T-helper 2 cell treated with Interferon-gamma antibody and Interleukin-4, amounts not matched to agents 100 ng/mL and 5 ng/mL, for 36 hours (primary cell): ENCODE measurements around the gene HERPUD2. TPM values are rescaled to one million over a fixed set of nuclear protein-coding genes. Genes with fewer than 3 reads are reported as not detected.
"Not testable (repeated sequence)": the region's sequence is repeated elsewhere in the genome, so short reads cannot be mapped to it uniquely, and the experiment has no call there.

ENCODE experiments used
- intact Hi-C: fragments of 100-400 bp; cut with micrococcal nuclease; formaldehyde crosslinking; loops from one replicate; pipeline ENCODE4 v1.15.1; 2023
- total RNA-seq: library from RNA; stranded (reverse); gene quantifications from 2 replicates; pipeline ENCODE4 v1.2.3, GENCODE V29; 2022

HERPUD2 gene
- total RNA-seq, 1 donor from 2014 or later, result 34.0 TPM

DNA sequence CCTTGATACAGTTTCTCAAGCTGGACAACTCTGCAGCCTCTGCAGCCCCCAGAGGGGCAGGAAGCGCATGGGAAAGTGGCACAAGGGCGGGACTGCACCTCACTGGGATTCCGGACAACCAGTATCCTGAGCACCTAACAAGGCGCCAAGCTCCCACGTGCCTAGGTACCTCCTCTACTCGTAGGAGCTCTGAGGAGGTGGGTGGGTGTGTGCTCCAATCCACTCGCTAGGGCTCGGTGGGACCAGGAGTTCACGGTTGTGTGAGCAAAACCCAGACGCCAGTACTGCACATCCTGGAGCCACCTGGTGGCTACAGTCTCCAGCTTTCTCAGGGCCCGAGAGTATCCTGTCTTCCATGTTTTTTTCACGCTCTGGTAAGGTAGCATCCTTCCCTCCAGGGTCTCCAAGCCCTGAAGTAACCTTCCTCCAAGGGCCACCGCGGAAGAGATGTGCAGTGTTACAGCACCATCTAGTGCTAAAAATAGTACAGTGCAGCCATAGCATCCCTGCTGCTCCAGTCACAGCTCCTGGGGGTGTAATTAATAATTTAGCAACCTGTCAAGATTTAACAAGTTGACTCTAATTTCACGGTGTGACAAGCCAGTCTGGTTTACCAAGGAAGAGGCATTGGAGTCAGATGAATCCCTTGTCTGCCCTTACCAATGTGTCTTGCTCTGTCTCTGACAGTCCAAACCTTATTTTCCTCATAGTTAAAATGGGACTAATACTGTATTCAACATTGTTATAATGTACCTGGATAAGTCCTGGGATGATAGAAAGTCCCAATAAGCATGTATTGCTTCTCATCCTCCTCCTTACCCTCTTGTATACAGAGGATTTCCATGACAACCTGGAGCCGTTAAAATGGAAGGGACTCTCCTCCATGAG lies 70.4 kb downstream of the HERPUD2 start:
- intact Hi-C loops, result loop anchor here (1.0 to 2.0 kb wide), 2 partner anchors 87 to 200 kb away; no protein-coding TSS in a partner anchor

DNA sequence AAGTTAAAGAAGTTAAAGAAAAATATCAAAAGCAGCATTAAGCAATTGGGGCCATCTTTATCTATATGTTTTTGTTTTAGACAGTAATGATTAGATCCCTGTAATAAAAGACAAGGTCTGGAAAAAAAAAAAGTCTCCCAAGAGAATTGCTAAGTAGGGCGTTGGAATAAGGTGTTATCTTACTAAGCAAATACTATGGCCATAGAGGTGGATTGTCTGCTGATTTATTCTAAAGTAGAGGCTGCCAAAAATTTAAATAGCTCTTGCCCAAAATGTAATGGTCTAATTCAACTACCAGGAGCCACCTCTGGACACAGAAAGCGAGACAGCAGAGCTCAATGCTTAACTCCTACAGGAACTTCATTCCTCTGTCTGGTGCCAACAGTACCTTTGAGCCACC lies 71.6 kb downstream of the HERPUD2 start:
- intact Hi-C loops, result no loop called here

DNA sequence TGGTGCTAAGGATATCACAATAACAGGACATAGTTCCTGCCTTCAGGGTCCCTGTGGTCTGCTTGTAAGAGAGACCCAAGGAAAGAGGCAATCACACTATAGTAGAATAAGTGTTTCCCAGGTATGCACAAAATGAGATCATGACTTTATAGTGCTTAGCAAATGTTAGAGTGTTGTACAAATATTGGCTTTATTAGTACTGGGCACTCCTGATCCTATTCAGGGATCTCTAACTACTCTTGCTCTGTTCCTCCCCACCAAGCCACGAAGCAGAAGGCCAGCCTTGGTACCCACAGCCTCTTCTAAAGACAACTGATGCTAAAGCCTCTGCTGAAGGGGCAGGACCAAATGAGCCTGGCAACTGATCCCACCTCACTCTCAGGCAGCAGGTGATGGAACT lies 75.1 kb downstream of the HERPUD2 start:
- intact Hi-C loops, result no loop called here

DNA sequence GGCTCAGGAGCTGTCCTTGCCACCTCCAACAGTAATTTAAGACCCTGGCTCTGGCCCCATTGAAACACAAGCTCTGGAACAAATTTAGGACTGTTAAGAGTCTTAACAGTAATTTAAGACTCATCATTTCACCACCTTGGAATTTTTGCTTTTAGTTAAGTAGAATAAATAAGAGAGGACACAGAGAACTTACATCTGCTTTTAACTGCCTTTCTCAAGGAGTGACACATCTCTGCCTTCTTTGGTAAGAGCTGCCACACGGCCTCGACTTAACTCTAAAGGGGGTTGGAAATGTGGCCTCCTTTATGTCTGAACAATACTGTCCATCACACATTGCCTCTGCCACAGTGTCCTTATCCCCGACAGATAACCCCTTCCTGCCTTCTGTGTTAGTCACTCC lies 77.9 kb downstream of the HERPUD2 start:
- intact Hi-C loops, result no loop called here

DNA sequence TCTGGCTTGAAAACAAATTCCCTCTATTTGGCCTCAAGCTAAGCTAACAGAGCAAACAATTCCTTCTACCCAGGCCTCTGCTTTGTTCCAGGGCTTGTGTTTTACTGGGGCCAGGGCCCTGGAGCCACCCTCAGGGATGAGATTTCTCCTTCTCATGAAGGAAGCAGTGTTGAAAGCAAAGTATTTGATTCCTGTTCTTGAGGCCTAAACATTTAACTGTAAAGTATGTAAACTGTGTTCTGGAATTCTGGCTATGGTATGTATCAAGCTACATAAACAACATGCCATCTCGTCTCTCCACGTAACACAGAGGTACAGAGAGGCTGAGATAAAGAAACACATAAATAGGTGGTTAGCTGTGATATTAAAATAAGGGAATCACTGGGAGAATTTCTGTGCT lies 81.8 kb downstream of the HERPUD2 start:
- intact Hi-C loops, result no loop called here

DNA sequence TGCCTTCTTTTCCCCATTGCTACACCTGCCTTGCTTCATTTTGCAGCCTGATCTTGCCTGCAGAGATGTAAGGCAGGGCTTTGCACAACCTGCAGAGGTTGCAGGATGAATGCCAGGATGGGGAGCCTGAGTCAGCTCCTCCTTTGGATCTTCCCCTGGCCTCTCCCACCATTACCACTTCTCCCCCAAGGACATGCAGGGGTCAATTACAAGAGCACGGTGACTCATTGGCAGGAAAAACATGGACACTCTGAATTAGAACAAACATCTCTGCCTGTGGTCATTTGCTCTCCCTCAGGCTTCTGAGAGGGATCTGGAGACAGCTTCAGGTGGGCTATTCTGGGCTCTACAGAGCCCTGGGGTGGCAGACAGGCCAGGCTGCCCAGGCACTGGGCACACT lies 89.2 kb downstream of the HERPUD2 start:
- intact Hi-C loops, result no loop called here

DNA sequence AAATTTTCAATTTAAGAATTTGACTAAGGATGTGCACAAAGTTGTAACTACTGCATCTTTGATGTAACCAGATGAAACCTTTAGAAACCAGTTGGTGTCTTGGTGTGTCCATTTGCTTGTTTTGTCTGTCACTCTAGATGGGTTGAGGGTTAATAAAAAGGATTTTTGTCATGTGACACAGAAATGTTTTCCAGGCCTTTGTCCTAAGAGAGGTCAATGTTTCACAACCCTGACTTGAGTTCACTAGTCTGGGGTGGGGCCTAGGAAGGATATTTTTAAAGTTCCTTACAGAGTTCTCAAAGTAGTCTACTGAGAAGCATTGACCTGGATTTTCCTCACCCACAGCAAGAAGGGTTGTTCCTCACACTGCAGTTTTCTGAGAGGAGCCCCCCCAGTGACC lies 90.3 kb downstream of the HERPUD2 start:
- intact Hi-C loops, result no loop called here

DNA sequence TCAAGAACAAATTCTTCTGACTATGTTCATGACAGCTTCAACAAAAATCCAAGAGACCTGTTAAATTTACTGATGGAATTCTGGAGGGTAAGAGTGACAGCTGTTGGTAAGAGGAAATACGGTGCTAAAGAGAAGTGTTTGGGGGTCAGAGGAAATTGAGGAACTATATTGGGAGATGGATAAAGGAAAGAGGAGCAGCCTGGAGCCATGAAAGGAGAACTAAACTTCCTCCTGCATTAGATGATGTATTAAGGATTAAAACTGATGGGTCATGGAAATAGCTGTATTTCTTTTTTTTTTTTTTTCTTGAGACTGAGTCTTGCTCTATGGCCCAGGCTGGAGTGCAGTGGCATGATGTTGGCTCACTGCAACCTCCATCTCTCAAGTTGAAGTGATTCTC lies 95.3 kb downstream of the HERPUD2 start:
- intact Hi-C loops, result no loop called here

DNA sequence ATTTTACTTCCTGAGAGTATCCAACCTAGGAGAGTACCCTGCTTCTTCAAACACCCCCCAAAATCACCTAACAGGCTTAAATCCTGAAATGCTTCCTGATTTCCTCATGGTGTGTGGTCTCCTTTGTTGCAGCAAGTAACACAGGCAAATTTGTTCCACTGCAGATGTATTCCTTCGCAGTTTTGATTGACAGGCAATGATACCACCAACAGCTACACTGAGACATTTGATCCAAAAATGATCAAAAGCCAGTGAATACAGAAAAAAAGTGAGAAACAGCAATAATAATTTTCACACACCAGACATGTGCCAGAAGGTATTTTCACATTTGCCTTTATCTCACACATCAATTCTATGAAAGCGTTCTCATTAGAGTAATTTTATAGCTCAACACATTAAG lies 95.9 kb downstream of the HERPUD2 start:
- intact Hi-C loops, result no loop called here

DNA sequence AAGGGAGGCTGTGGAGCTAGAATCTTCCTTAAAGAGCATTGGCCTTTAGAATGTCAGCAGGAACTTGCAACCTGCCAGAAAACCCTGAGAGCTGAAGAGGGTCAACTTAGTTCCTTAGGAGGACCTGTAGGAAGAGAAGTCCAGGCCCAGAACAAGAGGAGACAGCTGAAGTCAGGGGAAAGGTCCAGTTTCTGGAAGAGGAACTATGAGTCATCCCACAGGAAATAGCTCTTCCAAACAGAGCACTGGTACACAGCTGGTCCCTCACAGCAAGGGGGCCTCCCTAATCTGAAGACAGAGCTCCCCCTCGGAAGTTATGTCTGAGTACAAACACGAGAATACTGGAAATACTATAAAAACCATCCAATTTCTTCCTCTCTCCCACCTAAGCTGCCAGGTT lies 98.9 kb downstream of the HERPUD2 start:
- intact Hi-C loops, result no loop called here

DNA sequence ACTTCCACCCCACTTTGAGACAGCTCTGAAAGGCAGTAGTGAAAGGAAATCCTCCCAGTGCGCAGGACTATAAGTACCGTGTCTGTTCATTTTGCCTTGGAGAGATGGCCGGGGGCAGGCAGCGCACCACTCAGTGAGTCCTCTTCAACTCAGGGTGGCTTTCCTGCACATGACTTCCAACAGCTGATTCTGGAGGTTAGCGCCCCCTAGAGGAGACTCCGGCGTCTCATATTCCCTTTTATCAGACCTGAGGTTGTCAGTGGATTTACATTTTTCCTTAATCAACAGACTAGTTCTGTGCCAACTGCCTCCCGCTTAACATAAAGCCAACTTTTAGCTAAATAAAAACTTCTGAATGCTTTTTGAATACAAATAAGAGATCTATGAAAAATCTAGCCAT lies 101.0 kb downstream of the HERPUD2 start:
- intact Hi-C loops, result no loop called here

DNA sequence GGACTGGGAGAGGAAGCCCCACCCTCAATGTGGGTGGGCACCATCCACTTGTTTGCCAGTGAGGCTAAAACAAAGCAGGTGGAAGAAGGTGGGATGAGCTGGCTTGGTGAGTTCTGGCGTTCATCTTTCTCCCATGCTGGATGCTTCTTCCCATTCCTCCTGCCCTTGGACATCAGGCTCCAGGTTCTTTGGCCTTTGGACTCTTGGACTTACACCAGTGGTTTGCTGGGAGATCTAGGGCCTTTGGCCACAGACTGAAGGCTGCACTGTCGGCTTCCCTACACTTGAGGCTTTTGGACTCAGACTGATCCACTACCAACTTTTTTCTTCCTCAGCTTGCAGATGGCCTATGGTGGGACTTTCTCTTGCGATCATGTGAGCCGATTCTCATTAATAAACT lies 106.3 kb downstream of the HERPUD2 start:
- intact Hi-C loops, result no loop called here

DNA sequence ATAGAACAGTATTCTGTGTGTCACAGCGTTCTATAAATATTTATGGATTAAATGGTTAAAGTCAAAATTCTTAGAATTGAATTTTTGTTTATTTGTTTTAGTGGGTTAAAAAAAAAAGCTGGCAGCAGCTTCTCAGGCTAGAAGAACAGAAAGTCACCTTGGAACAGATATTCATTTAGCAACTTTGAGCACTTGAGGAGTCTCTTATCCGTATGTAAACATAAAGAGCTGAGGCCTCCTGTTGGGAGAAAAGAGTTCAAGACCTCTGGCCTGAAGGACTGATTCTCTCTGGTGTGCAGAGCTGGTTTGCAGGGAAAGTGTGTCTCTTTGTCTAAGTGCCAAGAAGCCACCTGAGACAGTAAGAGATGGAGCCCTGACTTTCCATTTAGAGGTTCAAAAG lies 109.9 kb downstream of the HERPUD2 start:
- intact Hi-C loops, result no loop called here

DNA sequence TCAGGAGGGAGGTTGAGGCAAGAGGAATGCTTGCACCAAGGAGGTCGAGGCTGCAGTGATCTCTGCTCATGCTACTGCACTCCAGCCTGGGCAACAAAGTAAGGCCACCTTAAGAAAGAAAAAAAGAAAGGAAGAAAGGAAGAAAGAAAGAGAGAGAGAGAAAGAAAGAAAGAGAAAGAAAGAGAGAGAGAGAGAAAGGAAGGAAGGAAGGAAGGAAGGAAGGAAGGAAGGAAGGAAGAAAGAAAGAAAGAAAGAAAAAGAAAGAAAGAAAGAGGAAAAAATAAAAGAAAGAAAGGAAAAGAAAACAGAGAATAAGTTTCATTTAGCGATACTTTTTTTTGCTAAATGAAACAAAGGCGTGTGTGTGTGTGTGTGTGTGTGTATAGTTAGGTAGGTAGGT lies 110.4 kb downstream of the HERPUD2 start:
- intact Hi-C loops, result not testable (repeated sequence)

Other genes starting within 250 kb of the HERPUD2 start
- gene SEPTIN7, start 105.9 kb upstream of the HERPUD2 start, total RNA-seq, result 247 and 249 TPM in 2 replicates